Ovary (tissue), 9 donors: ENCODE data around the gene WDFY4. TPM values are rescaled to one million over a fixed set of nuclear protein-coding genes. Genes with fewer than 3 reads are reported as not detected.

ENCODE experiments used
- DNase-seq, 5 donors: peaks; one replicate each; pipeline ENCODE4 v3.0.0-alpha.2; 2019 to 2020
- H3K27ac ChIP-seq, 2 donors: fragments of 200-600 bp; one replicate each; pipeline versions ENCODE4 v1.5.1 to v1.8.0; 2019 to 2022
- H3K27me3 ChIP-seq: fragments of 200-600 bp; one replicate; pipeline ENCODE4 v1.8.0; 2022
- H3K36me3 ChIP-seq: fragments of 200-600 bp; sonication (generic); one replicate; pipeline ENCODE4 v1.5.1; 2019
- H3K4me1 ChIP-seq: one replicate; pipeline ENCODE4 v1.8.1; 2013; ENCODE audit warnings: mild to moderate bottlenecking, moderate library complexity; ENCODE audit not compliant: insufficient read depth
- H3K4me3 ChIP-seq: fragments of 200-600 bp; sonication (generic); one replicate; pipeline ENCODE4 v1.5.1; 2017
- H3K9me3 ChIP-seq, 2 donors: fragments of 200-600 bp in 1 of 2; sonication (generic) in 1 of 2; one replicate each; pipeline versions ENCODE4 v1.5.1 to v1.8.1; 2013 to 2019; ENCODE audit warnings: mild to moderate bottlenecking in 1 of 2, moderate library complexity in 1 of 2
- EP300 ChIP-seq: sonication (generic); formaldehyde crosslinking; IDR thresholded peaks from one replicate; pipeline ENCODE4 v1.6.1; 2017; ENCODE audit warnings: antibody characterized with exemption
- POLR2A ChIP-seq: fragments of 450-650 bp; IDR thresholded peaks from one replicate; pipeline ENCODE4 v1.6.1; 2017; ENCODE audit warnings: antibody characterized with exemption, mild to moderate bottlenecking, moderate library complexity
- WGBS, 3 donors: extraction: QIAGEN DNeasy Blood & Tissue Kit in 1 of 3; methylation state at CpG; one replicate each; pipeline versions ENCODE4 v1.1.5 to v1.1.7; 2013 to 2017; 5-methylcytosine and 5-hydroxymethylcytosine counted together
- intact Hi-C, 4 donors: fragments of 100-400 bp; cut with DNase I; formaldehyde crosslinking; loops; one replicate each; pipeline versions ENCODE4 v1.11.0 to v1.15.1; 2022 to 2023
- polyA plus RNA-seq, 2 donors: library from polyadenylated mRNA; stranded (reverse); fragments of 200-250 nt in 1 of 2; fragments of 350-450 nt in 1 of 2; fragmentation: Illumina TruSeq in 1 of 2; extraction: RNeasy Lipid Tissue Mini Kit (QIAGEN cat#74804) in 1 of 2; gene quantifications; one replicate each; pipeline ENCODE4 v1.2.3, GENCODE V29; 2013 to 2014
- total RNA-seq, 7 donors: library from RNA; depleted of rRNA in 2 of 7; stranded (reverse); fragments of >200 nt in 2 of 7; fragmentation: NEBNext Ultra II Directional in 3 of 7; extraction: Animal tissue kit (Norgen Biotek cat#: 25700) in 3 of 7; gene quantifications; one replicate each; pipeline versions ENCODE4 v1.1.0 to v1.2.4, GENCODE V29; 2016 to 2023
- TF ChIP-seq, protein P1 (sequence below), 3 donors: fragments of 450-650 bp in 2 of 3; fragments of 200-600 bp in 1 of 3; IDR thresholded peaks; one replicate each; pipeline versions ENCODE4 v1.5.1 to v1.8.0; 2016 to 2022; ENCODE audit warnings: antibody characterized with exemption in 3 of 3, mild to moderate bottlenecking in 1 of 3
- donor health status: DM: no; HTN: no; CAD: no; lungs with moderate emphysema.
- donor health status: DM: no; HTN: no; CAD: no.
- donor health status: Bipolar disorder and iron deficiency.
- donor health status: DM: yes; HTN: yes; CAD: no.
- donor health status: DM: no; HTN: no; CAD: no.
- donor health status: DM: yes; HTN: yes; CAD: no.

The WDFY4 gene
- total and polyA plus RNA-seq, 9 donors: 0.54 to 4.2 (median 1.7) TPM

DNA sequence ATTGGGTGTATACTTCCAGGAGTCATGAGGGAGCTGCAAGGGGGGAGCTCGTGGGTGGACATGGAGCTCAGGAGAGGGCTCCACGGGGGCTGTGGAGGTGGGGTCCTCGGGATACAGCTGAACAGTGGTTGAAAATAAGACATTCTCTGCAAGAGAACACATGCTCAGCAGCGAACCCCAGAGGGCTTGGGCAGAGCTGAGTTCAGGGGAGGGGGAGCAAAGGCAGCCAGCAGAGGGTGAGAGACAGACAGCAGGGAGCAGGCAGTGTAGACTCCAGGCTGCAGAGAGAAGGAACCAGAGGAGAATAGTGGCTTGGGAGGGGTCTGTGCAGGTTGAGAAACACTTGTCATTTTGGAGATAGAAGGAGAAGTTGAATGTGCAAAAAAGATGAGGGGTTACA, 327.9 kb downstream of the WDFY4 start:
- no peak for TF ChIP-seq POLR2A
- no peak for TF ChIP-seq EP300
- TF ChIP-seq, protein P1, sequence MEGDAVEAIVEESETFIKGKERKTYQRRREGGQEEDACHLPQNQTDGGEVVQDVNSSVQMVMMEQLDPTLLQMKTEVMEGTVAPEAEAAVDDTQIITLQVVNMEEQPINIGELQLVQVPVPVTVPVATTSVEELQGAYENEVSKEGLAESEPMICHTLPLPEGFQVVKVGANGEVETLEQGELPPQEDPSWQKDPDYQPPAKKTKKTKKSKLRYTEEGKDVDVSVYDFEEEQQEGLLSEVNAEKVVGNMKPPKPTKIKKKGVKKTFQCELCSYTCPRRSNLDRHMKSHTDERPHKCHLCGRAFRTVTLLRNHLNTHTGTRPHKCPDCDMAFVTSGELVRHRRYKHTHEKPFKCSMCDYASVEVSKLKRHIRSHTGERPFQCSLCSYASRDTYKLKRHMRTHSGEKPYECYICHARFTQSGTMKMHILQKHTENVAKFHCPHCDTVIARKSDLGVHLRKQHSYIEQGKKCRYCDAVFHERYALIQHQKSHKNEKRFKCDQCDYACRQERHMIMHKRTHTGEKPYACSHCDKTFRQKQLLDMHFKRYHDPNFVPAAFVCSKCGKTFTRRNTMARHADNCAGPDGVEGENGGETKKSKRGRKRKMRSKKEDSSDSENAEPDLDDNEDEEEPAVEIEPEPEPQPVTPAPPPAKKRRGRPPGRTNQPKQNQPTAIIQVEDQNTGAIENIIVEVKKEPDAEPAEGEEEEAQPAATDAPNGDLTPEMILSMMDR (IDR thresholded peaks at IDR 0.05): no peak
- no peaks in the 10 kb centered on the region for H3K27me3 ChIP-seq
- DNase-seq: no peak
- peaks cover 38% of the 10 kb centered on the region for H3K4me1 ChIP-seq
- WGBS, 3 donors: 21 to 40% (median 33%) methylated on average over 4 of the region's 4 CpGs
- intact Hi-C loops: loop anchor here in 2 of 4 donors (5.0 to 10.0 kb wide), 2 partner anchors 65 to 102 kb away; partner anchors contain the start of gene VSTM4 (in 1 of the 2)
- no peak overlapping the region for H3K4me3 ChIP-seq
- peak overlapping the region in 1 of 2 donors; percentile 24 for H3K27ac ChIP-seq
- no peaks in the 10 kb centered on the region for H3K9me3 ChIP-seq
- no peaks in the 10 kb centered on the region for H3K36me3 ChIP-seq

DNA sequence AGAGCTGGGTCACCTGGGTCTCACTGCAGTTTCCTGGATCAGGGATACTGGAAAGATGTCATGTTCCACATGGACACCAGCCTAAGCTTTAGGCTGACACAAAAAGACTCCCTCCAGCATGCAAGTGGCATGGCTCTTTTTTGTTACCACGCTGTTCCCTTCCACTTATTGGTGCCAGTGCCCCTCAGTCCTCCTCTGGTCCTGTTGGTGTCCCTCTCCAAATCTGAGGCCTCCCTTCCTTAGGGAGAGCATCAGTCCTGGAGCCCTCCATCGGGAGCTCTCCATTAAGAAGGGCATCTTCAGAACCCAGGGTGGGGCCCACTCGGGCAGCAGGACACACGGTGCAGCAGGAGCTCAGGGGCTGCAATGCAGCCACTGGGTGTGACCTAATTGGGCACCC, 331.0 kb downstream of the WDFY4 start:
- Histone ChIP-seq H3K9me3 (no peaks in the 10 kb centered on the region), H3K27me3 (no peaks in the 10 kb centered on the region), H3K4me3 (no peak overlapping the region), H3K27ac (no peak overlapping the region), H3K36me3 (no peaks in the 10 kb centered on the region), H3K4me1 (peaks cover 22% of the 10 kb centered on the region)
- TF ChIP-seq EP300 (no peak), POLR2A (no peak)
- TF ChIP-seq, protein P1 (IDR thresholded peaks at IDR 0.05): no peak
- intact Hi-C loops: loop anchor here in 1 of 4 donors (10.0 kb wide), 1 partner anchor 99 kb away; the partner anchor contains the start of gene VSTM4
- no peak for DNase-seq
- WGBS, 3 donors: 93 to 97% (median 97%) methylated on average over 4 of the region's 4 CpGs

DNA sequence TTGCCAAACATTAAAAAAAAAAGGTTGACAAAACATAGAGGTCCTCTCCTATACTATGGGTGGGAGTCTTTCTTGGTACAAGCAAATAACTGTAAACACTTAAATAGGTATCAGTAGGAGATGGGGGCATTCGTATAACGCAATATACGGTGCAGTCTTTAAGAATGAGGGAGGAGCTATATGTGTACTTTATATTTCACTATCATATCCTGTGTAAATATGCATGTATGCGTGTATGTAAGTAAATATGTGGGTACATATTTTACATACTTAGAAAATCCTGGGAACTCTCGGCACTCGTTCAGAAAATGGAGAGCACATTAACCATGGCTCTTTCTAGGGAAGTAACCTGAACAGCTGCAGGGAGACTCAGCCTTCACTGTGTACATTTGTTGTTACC, 337.0 kb downstream of the WDFY4 start:
- 94 to 96% (median 95%) methylated on average over 6 of the region's 6 CpGs for WGBS, 3 donors
- no peak overlapping the region for H3K4me3 ChIP-seq
- no peaks in the 10 kb centered on the region for H3K27me3 ChIP-seq
- no peaks in the 10 kb centered on the region for H3K36me3 ChIP-seq
- H3K27ac ChIP-seq: no peak overlapping the region
- no peaks in the 10 kb centered on the region for H3K9me3 ChIP-seq
- TF ChIP-seq, protein P1 (IDR thresholded peaks at IDR 0.05): no peak
- TF ChIP-seq EP300 (no peak), POLR2A (no peak)
- intact Hi-C loops: no loop called here
- no peak for DNase-seq
- H3K4me1 ChIP-seq: peaks cover 18% of the 10 kb centered on the region

DNA sequence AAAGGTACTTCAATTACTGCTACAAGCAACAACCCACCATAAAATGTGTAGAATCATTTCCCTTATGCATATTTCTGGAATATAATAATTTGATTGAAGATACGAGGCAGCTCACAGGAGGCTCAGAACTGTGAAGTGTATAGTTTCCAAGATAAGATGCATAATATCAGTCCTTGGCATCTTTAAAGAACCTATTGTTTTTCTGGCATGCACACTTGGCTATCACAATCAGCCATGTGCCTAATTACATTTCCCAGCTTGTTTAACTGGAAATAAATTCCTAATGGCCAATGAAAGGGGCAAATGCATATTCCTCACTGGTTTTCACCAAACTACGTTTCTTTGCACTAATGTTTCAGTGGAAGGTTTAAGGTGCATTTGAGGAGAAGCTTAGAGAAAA, 338.4 kb downstream of the WDFY4 start:
- intact Hi-C loops: no loop called here
- Histone ChIP-seq H3K27ac (peak overlapping the region in 1 of 2 donors; percentile 78), H3K9me3 (no peaks in the 10 kb centered on the region), H3K4me3 (no peak overlapping the region), H3K27me3 (no peaks in the 10 kb centered on the region), H3K4me1 (peaks cover 18% of the 10 kb centered on the region), H3K36me3 (no peaks in the 10 kb centered on the region)
- DNase-seq: no peak
- TF ChIP-seq EP300 (no peak), POLR2A (no peak)
- TF ChIP-seq, protein P1 (IDR thresholded peaks at IDR 0.05): no peak
- 77 to 81% (median 79%) methylated on average over 2 of the region's 2 CpGs for WGBS, 3 donors
